Keratinocyte (primary cell): ENCODE data around the gene B4GALNT3. TPM values are rescaled to one million over a fixed set of nuclear protein-coding genes. Genes with fewer than 3 reads are reported as not detected.
A peak's percentile ranks its signal among the peaks of the same experiment; 100 is the strongest.

Source experiments
- DNase-seq: peaks from one replicate; pipeline ENCODE4 v3.0.0-alpha.2; 2011; ENCODE audit warnings: low read depth, missing footprints, low spot score
- FAIRE-seq: peaks from 2 replicates; lab custom pipeline; 2011; peaks lifted over from hg19 to GRCh38; lab: Jason Lieb, UNC
- H2AFZ ChIP-seq: 2 replicates; pipeline ENCODE4 v1.6.0; 2012; ENCODE audit warnings: low read length, control low read depth, inconsistent platforms; ENCODE audit not compliant: control insufficient read depth
- H3K27ac ChIP-seq: 2 replicates; pipeline ENCODE4 v1.5.1; 2011; ENCODE audit warnings: low read length; ENCODE audit not compliant: control insufficient read depth, insufficient read depth
- H3K27me3 ChIP-seq: 3 replicates; pipeline ENCODE4 v1.6.0; 2011; ENCODE audit warnings: low read length; ENCODE audit not compliant: control insufficient read depth, insufficient read depth; ENCODE audit errors: extremely low read depth
- H3K36me3 ChIP-seq, 2 experiments: 2 replicates in 1 of 2; 3 replicates in 1 of 2; pipeline ENCODE4 v1.5.1; 2011; ENCODE audit warnings: low read length in 2 of 2, mild to moderate bottlenecking in 1 of 2; ENCODE audit not compliant: control insufficient read depth in 2 of 2, insufficient read depth in 2 of 2; ENCODE audit errors: extremely low read depth in 1 of 2
- H3K4me1 ChIP-seq: 3 replicates; pipeline ENCODE4 v1.5.1; 2011; ENCODE audit warnings: low read length; ENCODE audit not compliant: control insufficient read depth, insufficient read depth; ENCODE audit errors: extremely low read depth
- H3K4me2 ChIP-seq: 3 replicates; pipeline ENCODE4 v1.6.0; 2011; ENCODE audit warnings: low read depth, low read length; ENCODE audit not compliant: control insufficient read depth, insufficient read depth; ENCODE audit errors: extremely low read depth
- H3K4me3 ChIP-seq, 3 experiments: fragments of 200-600 bp in 1 of 3; sonication (generic) in 1 of 3; 2 replicates in 2 of 3; 3 replicates in 1 of 3; pipeline ENCODE4 v1.5.1; 2011 to 2016; ENCODE audit warnings: low read length in 3 of 3, mild to moderate bottlenecking in 3 of 3, control low read depth in 2 of 3, inconsistent platforms in 1 of 3, low read depth in 1 of 3, mixed read lengths in 1 of 3, mixed run types in 1 of 3, moderate library complexity in 1 of 3; ENCODE audit not compliant: control insufficient read depth in 2 of 3, insufficient read depth in 2 of 3; ENCODE audit errors: extremely low read depth in 1 of 3
- H3K79me2 ChIP-seq: 2 replicates; pipeline ENCODE4 v1.6.0; 2012; ENCODE audit warnings: low read length; ENCODE audit not compliant: control insufficient read depth, insufficient read depth
- H3K9ac ChIP-seq: 3 replicates; pipeline ENCODE4 v1.6.0; 2011; ENCODE audit warnings: low read length; ENCODE audit not compliant: control insufficient read depth, insufficient read depth; ENCODE audit errors: extremely low read depth
- H3K9me1 ChIP-seq: 3 replicates; pipeline ENCODE4 v1.6.0; 2011; ENCODE audit warnings: low read length; ENCODE audit not compliant: control insufficient read depth, insufficient read depth; ENCODE audit errors: extremely low read depth
- H3K9me3 ChIP-seq: 2 replicates; pipeline ENCODE4 v1.5.1; 2012; ENCODE audit warnings: low read depth, low read length; ENCODE audit not compliant: control insufficient read depth
- H4K20me1 ChIP-seq: 3 replicates; pipeline ENCODE4 v1.6.0; 2011; ENCODE audit warnings: low read length; ENCODE audit not compliant: control insufficient read depth, insufficient read depth; ENCODE audit errors: extremely low read depth
- EZH2 ChIP-seq: IDR thresholded peaks from one replicate; pipeline ENCODE4 v1.6.1; 2012; ENCODE audit warnings: inconsistent platforms, mild to moderate bottlenecking, low read length, moderate library complexity
- dilution Hi-C: fragments of 300-500 bp; cut with MboI; formaldehyde crosslinking; loops from one replicate; pipeline ENCODE4 v1.7.0; 2020; ENCODE audit warnings: low sequenced_read_pairs; ENCODE audit not compliant: extremely low pct_ligation_motif_present
- polyA plus RNA-seq, 5 experiments: library from polyadenylated mRNA; depleted of rRNA in 3 of 5; stranded (reverse) in 3 of 5; stranded (forward) in 1 of 5; unstranded in 1 of 5; fragments of >200 nt; gene quantifications; 1 replicate in 1 of 5; 2 replicates in 3 of 5; 3 replicates in 1 of 5; pipeline versions ENCODE4 v1.2.1 to v1.2.3, GENCODE V29; 2011 to 2012; ENCODE audit warnings: missing spikeins in 2 of 5, low read depth in 1 of 5, low replicate concordance in 1 of 5
- TF ChIP-seq, protein P1 (sequence below), 3 experiments: IDR thresholded peaks in 1 of 3; conservative IDR thresholded peaks in 1 of 3; optimal IDR thresholded peaks in 1 of 3; 2 replicates in 2 of 3; 3 replicates in 1 of 3; pipeline versions ENCODE3 to v1.5.1; 2011; ENCODE audit warnings: low read length in 3 of 3, mild to moderate bottlenecking in 3 of 3, moderate library complexity in 2 of 3, control low read depth in 1 of 3, inconsistent platforms in 1 of 3; ENCODE audit not compliant: insufficient read depth in 2 of 3; ENCODE audit errors: extremely low read depth in 1 of 3

The B4GALNT3 gene
- polyA plus RNA-seq, 1 donor (not counting 4 experiments of a cell fraction or from before 2014, with no cell fraction given) = 7.5 TPM

GRCh38 chr12:503111-503761 lies 43.5 kb downstream of the B4GALNT3 start:
- Histone ChIP-seq H3K9me1 (no peaks in the 10 kb centered on the region), H3K36me3 (no peaks in the 10 kb centered on the region), H3K27me3 (no peaks in the 10 kb centered on the region), H3K4me1 (peaks cover 7% of the 10 kb centered on the region), H3K4me3 (no peak overlapping the region), H2AFZ (peak overlapping the region; percentile 63), H3K79me2 (no peaks in the 10 kb centered on the region), H4K20me1 (no peaks in the 10 kb centered on the region), H3K9ac (peak overlapping the region; percentile 38), H3K4me2 (peak overlapping the region; percentile 67), H3K27ac (peak overlapping the region; percentile 70), H3K9me3 (no peaks in the 10 kb centered on the region)
- dilution Hi-C loops = no loop called here
- TF ChIP-seq, protein P1, sequence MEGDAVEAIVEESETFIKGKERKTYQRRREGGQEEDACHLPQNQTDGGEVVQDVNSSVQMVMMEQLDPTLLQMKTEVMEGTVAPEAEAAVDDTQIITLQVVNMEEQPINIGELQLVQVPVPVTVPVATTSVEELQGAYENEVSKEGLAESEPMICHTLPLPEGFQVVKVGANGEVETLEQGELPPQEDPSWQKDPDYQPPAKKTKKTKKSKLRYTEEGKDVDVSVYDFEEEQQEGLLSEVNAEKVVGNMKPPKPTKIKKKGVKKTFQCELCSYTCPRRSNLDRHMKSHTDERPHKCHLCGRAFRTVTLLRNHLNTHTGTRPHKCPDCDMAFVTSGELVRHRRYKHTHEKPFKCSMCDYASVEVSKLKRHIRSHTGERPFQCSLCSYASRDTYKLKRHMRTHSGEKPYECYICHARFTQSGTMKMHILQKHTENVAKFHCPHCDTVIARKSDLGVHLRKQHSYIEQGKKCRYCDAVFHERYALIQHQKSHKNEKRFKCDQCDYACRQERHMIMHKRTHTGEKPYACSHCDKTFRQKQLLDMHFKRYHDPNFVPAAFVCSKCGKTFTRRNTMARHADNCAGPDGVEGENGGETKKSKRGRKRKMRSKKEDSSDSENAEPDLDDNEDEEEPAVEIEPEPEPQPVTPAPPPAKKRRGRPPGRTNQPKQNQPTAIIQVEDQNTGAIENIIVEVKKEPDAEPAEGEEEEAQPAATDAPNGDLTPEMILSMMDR (optimal IDR thresholded peaks at IDR 0.05 in 1 of 3, IDR thresholded peaks at IDR 0.05 in 1 of 3, conservative IDR thresholded peaks at IDR 0.05 in 1 of 3; ENCODE audit: extremely low read depth in 1 of 3, insufficient read depth in 2 of 3, low read length in 3 of 3) = no peak
- TF ChIP-seq EZH2 = no peak
- peak; percentile 99 for FAIRE-seq
- peak; percentile 92 for DNase-seq

GRCh38 chr12:505221-505620 lies 45.5 kb downstream of the B4GALNT3 start:
- no peak overlapping the region for H3K4me3 ChIP-seq
- no peaks in the 10 kb centered on the region for H3K9me3 ChIP-seq
- dilution Hi-C loops = no loop called here
- H3K27ac ChIP-seq = no peak overlapping the region
- H3K27me3 ChIP-seq = no peaks in the 10 kb centered on the region
- FAIRE-seq (no peak), DNase-seq (no peak)
- H3K79me2 ChIP-seq = no peaks in the 10 kb centered on the region
- peaks cover 24% of the 10 kb centered on the region for H3K4me1 ChIP-seq
- H3K4me2 ChIP-seq = no peak overlapping the region
- H4K20me1 ChIP-seq = no peaks in the 10 kb centered on the region
- no peaks in the 10 kb centered on the region for H3K36me3 ChIP-seq
- H3K9me1 ChIP-seq = peaks cover 2% of the 10 kb centered on the region
- no peak overlapping the region for H3K9ac ChIP-seq
- no peak overlapping the region for H2AFZ ChIP-seq
- TF ChIP-seq EZH2 = no peak
- TF ChIP-seq, protein P1 (optimal IDR thresholded peaks at IDR 0.05 in 1 of 3, IDR thresholded peaks at IDR 0.05 in 1 of 3, conservative IDR thresholded peaks at IDR 0.05 in 1 of 3; ENCODE audit: extremely low read depth in 1 of 3, insufficient read depth in 2 of 3, low read length in 3 of 3) = no peak
